Activated CD4-positive, alpha-beta T cell treated with anti-CD3 and anti-CD28 coated beads, Interleukin-2, amount 50 U/mL, for 48 hours (primary cell): Measurements from ENCODE around the gene MUC22.
A peak's percentile ranks its signal among the peaks of the same experiment; 100 is the strongest.
"Not testable (repeated sequence)": the region's sequence is repeated elsewhere in the genome, so short reads cannot be mapped to it uniquely, and the experiment has no call there.

Experiments
- DNase-seq, 2 experiments: peaks; one replicate each; pipeline ENCODE4 v3.0.0-alpha.2; 2020

Gene MUC22

GRCh38 chr6:31038559-31038958 lies 28.3 kb downstream of the MUC22 start:
- DNase-seq: no peak

GRCh38 chr6:31040801-31041200 lies 30.5 kb downstream of the MUC22 start:
- DNase-seq: no peak

- DNase-seq: no peak
Measured at GRCh38 chr6:31041372-31041974, 31.2 kb downstream of the MUC22 start.

DNA sequence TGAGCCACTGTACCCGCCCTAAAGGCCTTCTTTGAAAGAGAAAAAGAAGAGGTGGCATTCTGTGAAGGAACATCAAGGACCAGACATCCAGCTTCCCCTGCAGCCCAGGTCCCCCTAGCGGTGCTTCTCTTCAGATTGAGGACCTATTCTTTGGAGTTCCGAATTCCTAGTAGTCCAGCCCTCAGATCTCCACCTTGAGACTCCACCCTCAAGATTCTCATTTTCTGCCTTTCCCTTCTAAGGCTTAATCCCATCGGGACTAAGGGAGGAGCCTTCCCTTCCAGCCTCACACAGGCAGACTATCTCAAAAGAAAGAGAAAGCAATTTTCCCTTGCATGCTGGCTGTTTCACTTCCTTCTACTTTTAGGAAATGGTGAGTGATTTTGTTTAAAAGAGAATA lies 32.5 kb downstream of the MUC22 start:
- DNase-seq: peak; percentile 37 to 48

DNA sequence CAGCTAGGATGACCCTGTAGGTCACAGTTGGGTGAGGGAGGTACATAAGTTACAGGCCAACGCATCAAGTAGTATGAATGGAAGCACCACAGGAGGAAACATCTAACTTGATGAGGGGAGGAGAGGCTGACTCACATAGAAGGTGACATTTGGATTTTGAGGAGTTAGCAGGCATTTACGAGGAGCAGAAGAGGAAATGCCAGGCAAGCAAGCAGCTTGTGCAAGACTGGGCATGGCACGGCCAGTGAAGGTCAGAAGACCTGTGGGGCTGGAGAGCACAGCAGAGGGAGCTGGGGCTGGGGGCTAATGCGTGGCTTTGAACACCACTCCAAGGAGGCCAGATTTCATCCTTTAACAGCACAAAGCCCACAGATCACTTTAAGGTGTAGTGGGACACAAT lies 37.8 kb downstream of the MUC22 start:
- no peak for DNase-seq

DNA sequence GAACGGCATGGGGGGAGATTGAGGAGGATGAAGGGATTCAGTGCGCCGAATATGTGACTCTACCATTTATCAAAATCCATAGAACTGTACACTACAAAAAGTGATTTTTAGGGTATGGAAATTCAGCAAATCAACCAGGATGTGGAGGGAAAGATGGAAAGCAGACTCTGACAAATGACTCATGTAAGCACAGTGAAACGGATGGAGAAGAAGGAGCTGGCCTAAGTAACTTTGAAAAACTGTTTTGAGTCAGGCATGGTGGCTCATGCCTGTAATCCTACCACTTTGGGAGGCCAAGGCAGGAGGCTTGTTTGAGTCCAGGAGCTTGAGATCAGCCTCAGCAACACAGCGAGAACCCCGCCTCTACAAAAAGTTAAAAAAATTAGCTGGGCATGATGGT lies 39.2 kb downstream of the MUC22 start:
- no peak for DNase-seq

DNA sequence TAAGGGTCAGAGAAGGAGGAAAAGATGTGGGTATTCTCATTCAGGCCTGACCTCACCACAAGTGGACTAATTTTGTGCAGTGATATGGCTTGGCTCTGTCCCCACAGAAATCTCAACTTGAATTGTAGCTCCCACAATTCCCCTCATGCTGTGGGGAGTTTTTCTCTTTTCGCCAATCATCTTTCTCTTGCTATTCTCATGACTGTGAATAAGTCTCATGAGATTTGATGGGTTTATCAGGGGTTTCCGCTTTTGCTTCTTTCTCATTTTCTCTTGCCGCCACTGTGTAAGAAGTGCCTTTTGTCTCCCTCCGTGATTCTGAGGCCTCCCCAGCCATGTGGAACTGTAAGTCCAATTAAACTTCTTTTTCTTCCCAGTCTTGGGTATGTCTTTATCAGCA lies 42.9 kb downstream of the MUC22 start:
- not testable (repeated sequence) for DNase-seq

DNA sequence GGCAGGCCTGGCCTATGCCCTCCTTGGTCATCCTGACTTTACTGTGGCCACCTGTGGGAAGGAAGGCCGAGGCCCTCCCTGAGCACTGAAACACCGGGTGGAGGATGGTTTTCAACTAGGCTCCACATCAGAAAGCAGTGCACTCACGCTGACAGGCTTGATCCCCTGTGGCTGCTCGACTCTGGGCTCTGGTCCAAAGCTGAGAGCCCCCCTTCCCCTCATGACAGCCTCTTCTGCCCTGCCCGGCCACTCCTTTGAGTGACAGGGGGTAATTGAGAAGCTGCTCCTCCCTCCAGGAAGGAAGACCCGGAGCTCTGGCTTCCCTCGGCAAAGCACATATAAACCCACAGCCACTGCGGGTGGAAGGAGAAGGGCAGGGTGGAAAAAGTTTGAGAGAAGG lies 43.6 kb downstream of the MUC22 start:
- no peak for DNase-seq

DNA sequence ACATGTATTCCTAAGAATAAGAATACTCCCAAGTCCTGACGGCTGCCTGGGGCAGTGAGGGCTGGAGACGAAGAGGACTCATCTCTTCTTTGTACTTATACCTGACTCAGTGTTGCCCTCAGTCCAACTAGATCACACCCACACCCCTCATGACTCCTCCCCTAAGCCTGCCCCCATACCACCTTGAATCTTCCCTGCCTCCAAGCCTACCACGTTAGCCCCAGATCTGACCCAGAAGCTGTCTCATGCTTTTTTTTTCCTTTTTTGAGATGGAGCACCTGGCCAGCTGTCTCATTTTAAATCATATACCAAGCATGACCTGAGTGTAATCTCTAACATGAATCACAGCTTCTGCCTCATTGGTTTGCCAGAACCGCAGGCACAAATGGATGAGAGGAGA lies 45.2 kb downstream of the MUC22 start:
- no peak for DNase-seq

GRCh38 chr6:31057426-31058003 lies 47.2 kb downstream of the MUC22 start:
- no peak for DNase-seq

GRCh38 chr6:31058128-31058894 lies 48.0 kb downstream of the MUC22 start:
- no peak for DNase-seq

DNA sequence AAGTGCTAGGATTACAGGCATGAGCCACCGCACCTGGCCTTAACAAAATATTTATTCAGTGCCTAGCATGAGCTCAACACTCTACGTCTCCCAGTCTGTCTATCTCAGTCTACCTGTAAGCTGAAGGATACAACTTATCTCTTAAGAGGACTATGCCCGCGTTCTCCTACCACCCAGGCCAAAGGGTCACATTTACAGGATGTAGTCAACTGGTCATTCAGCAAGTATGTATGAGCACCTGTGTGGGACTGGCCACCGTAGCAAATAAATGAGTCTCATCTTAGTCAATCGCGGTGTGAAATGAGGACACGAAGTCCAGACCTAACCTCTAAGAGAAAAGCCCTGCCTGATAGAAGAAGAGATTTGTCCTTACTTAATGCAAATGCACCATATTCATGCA lies 49.9 kb downstream of the MUC22 start:
- no peak for DNase-seq

GRCh38 chr6:31063906-31064435 lies 53.7 kb downstream of the MUC22 start:
- no peak for DNase-seq

DNA sequence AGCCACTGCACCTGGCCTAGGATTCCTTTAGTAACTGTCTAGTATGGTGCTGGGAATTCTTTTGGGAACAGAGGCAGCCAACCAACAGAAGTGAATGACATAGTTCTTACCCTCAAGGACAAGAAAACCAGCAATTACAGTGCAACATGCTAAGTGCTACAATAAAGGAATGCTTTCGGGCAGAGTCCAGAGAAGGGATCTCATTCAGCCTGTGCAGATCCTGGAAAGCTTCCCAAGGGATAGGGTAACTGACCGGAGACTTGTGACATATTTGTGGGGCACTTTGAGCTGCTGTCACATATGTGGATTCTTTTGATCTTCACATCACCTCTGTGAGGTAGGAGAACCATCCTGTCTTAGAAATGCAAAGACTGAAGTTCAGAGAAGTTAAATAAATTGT lies 55.3 kb downstream of the MUC22 start:
- DNase-seq: no peak

- DNase-seq: not testable (repeated sequence)
Measured at GRCh38 chr6:31067028-31067427, 56.8 kb downstream of the MUC22 start.

DNA sequence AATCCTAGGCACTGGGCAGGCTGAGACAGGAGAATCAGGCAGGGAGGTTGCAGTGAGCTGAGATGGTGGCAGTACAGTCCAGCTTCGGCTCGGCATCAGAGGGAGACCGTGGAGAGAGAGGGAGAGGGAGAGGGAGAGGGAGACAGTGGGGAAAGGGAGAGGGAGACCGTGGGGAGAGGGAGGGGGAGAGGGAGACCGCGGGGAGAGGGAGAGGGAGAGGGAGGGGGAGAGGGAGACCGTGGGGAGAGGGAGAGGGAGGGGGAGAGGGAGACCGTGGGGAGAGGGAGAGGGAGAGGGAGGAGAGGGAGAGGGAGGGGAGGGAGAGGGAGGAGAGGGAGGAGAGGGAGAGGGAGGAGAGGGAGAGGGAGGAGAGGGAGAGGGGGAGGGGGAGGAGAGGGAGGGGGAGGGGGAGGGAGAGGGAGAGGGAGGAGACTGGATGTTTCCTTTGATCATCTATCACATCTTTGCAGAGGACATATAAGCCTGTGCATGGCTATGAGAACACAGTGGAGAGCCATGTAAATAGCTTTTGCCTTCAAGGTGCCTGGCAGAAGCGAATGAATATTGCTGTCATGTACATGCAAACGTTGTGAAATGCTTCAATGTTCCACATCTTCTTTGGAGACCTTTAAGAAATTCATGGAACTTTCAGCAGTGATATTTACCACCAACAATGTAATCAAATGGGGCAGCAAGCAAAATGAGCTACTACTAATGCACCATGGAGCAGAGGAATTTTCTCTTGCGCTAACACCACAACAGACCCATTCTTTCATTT lies 57.8 kb downstream of the MUC22 start:
- not testable (repeated sequence) for DNase-seq

GRCh38 chr6:31068669-31069340 lies 58.5 kb downstream of the MUC22 start:
- DNase-seq: peak; percentile 81 to 86

DNA sequence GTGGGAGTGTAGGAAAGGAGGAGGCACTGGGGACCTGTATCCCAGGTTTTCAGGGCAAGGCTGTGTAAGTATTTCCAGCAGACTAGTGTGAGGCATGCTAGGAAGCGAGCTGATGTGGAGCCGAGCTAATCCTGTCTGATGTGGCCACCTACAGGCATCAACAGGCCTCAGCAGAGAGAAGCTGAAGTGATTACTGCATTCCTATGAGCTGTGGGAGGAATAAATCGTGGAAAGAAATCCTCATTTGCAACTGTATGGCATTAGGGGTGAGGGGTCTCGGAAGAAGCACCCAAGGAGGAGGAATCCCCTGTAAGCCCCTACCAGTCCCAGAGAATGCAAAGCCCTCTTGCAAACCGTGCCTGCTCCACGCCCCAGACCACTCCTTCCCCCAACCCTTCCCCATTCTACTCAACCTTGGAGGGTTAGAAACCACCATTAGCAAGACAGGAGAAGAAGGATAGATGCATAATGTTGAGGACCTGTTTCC lies 60.5 kb downstream of the MUC22 start:
- no peak for DNase-seq

DNA sequence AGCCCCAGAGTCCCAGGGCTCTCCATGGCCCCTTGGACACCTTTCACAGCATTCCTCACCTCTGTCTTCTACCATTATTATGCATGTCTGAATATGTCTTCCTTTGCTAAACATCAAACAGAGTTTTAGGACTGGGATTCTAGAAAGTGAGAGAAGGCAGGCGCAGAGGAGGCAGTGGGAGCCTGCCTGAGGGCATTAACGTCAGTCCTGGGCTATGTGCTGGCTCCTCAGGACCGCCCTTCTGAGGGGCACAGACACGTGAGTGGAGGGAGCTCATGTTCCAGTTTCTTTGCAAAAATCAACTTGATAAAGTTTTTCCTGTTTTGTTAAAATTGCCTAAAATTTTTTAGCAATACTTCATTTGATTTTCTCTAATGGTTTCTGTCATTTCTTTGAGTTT lies 64.1 kb downstream of the MUC22 start:
- DNase-seq: no peak

- DNase-seq: no peak
Measured at GRCh38 chr6:31075528-31075927, 65.3 kb downstream of the MUC22 start.

DNA sequence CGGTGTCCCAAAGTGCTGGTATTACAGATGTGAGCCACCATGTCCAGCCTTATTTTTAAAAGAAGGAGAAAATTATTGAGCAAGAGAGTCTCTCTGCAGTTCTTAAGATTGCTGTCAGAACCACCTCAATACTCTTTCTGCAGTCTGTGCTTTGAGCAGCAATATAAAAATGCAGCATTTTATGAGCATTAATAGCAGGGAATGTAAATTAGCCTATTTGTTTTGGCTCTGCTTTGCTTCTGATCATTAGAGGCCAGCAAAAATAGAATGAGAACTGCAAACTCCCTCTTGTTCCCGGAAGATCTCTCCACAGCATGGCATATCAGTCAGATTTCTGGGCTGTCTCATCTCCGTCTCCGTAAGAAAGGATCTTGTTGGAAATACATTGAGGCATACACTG lies 66.3 kb downstream of the MUC22 start:
- DNase-seq: no peak

- peak; percentile 71 to 80 for DNase-seq
Measured at GRCh38 chr6:31079656-31080261, 69.5 kb downstream of the MUC22 start.
